C4-2B (cell line): ENCODE measurements around the gene CHCHD6.

Source experiments
- H3K27ac ChIP-seq: fragments of 450-650 bp; 2 replicates; pipeline ENCODE4 v1.5.1; 2017
- CTCF ChIP-seq: fragments of 450-650 bp; conservative IDR thresholded peaks from 2 replicates; pipeline ENCODE4 v1.5.1; 2017; ENCODE audit warnings: mild to moderate bottlenecking
- ZFX ChIP-seq: fragments of 450-650 bp; IDR thresholded peaks from 2 replicates; pipeline ENCODE4 v1.6.1; 2017

CHCHD6 gene

DNA sequence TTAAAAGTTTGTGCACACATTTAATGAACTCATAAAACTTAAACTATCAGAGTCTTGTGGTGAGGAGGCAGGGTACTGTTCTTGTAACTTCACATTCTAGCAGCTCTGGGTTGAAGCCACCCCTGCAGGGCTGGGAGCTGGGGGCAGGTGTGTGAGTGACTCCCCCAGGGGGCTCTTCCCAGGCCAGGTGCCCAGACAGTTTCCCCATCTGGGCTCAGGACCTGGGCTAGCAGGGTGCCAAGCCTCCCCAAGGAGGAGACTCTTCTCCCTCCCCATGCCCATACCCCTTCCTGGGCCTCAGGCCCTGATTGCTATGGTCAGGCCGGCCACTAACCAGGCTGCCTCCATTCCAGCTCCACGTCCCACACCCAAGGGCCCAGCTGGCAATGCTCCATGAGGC lies 22.0 kb upstream of the CHCHD6 start:
- no peak for TF ChIP-seq CTCF
- no peak for TF ChIP-seq ZFX
- no peak overlapping the region for H3K27ac ChIP-seq

DNA sequence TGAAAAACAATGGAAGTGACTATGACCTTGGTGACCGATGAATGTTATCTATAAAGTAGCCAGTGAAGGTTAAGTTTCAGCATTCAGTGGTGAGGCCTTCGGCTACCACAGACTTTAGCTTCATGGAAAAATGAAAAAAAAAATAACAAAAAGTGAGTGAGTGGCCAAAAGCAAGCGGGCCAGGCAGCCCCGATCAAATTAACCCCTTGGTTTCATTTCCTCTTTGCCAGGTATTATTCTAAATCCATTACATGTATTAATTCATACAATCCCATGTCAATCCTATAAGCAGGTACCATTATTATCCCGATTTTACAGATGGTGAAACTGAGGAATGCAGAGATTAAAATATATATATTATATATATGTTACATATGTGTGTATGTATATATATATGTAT lies 21.0 kb upstream of the CHCHD6 start:
- TF ChIP-seq ZFX (no peak), CTCF (no peak)
- H3K27ac ChIP-seq = no peak overlapping the region

DNA sequence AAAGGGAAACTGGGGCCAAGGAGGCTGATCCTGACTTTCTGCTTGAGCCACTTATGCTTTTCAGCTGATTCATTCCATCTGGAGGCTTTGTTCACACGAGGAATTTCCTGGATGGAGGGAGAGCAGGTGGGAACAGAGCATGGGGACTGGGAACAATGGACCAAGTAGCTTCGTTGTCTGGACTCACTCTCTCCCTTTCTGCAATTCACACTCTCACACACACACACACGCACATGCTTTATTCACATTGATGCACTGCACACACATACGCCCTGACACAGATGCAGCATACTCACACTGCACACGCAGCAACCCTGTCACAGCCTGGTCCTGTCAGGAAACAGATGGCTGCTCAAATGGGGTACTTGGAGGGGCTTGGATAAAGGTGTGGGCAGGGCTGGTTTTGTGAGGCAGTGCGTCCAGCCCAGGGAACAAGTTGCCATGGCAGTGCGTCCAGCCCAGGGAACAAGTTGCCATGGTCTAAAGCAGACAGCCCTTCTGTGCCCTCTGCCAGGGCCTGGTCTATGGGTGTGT lies 19.8 kb upstream of the CHCHD6 start:
- TF ChIP-seq CTCF (no peak), ZFX (no peak)
- no peak overlapping the region for H3K27ac ChIP-seq

GRCh38 chr3:126685021-126685420 lies 19.0 kb upstream of the CHCHD6 start:
- no peak for TF ChIP-seq ZFX
- TF ChIP-seq CTCF = no peak

GRCh38 chr3:126685493-126685892 lies 18.5 kb upstream of the CHCHD6 start:
- no peak for TF ChIP-seq ZFX
- no peak for TF ChIP-seq CTCF
- no peak overlapping the region for H3K27ac ChIP-seq

More at GRCh38 chr3:126685021-126685420, 19.0 kb upstream of the CHCHD6 start:
- no peak overlapping the region for H3K27ac ChIP-seq

- TF ChIP-seq CTCF = no peak
- TF ChIP-seq ZFX = no peak
- no peak overlapping the region for H3K27ac ChIP-seq
Observed at GRCh38 chr3:126691765-126692164, 12.3 kb upstream of the CHCHD6 start.

- TF ChIP-seq CTCF = peak; percentile 8; the same call in 1 of the 2 replicates
- TF ChIP-seq ZFX = no peak
Observed at GRCh38 chr3:126692858-126693257, 11.2 kb upstream of the CHCHD6 start.

More at GRCh38 chr3:126692858-126693257, 11.2 kb upstream of the CHCHD6 start:
- H3K27ac ChIP-seq = no peak overlapping the region
